ENCODE results near the gene CLPSL1. TPM values are rescaled to one million over a fixed set of nuclear protein-coding genes. Genes with fewer than 3 reads are reported as not detected.

Gene CLPSL1
- total RNA-seq, 4 donors from 2014 or later, result not detected

GRCh38 chr6:35757456-35758123 is 23.2 kb upstream of the CLPSL1 start:
- H3K4me1 ChIP-seq, result no peaks in the 10 kb centered on the region
- peaks cover 27% of the 10 kb centered on the region for H3K27me3 ChIP-seq
- H3K27ac ChIP-seq, result no peak overlapping the region
- H3K36me3 ChIP-seq, result no peaks in the 10 kb centered on the region
- no peak for DNase-seq (ENCODE audit: low spot score in 2 of 2)
- TF ChIP-seq CTCF (IDR thresholded peaks at IDR 0.05) (no peak), EP300 (IDR thresholded peaks at IDR 0.05) (no peak), POLR2A (IDR thresholded peaks at IDR 0.05) (no peak), POLR2AphosphoS5 (IDR thresholded peaks at IDR 0.05) (no peak)
- no peaks in the 10 kb centered on the region for H3K9me3 ChIP-seq
- 63% methylated on average over 10 of the region's 10 CpGs for WGBS
- H3K4me3 ChIP-seq, result no peak overlapping the region

GRCh38 chr6:35759426-35759825 is 21.4 kb upstream of the CLPSL1 start:
- peaks cover 43% of the 10 kb centered on the region for H3K27me3 ChIP-seq
- no peak for TF ChIP-seq EP300 (IDR thresholded peaks at IDR 0.05)
- no peak for TF ChIP-seq POLR2A (IDR thresholded peaks at IDR 0.05)
- no peak for TF ChIP-seq CTCF (IDR thresholded peaks at IDR 0.05)
- TF ChIP-seq POLR2AphosphoS5 (IDR thresholded peaks at IDR 0.05), result no peak
- no peak overlapping the region for H3K27ac ChIP-seq
- no peak for DNase-seq (ENCODE audit: low spot score in 2 of 2)
- H3K4me1 ChIP-seq, result peaks cover 5% of the 10 kb centered on the region
- no peak overlapping the region for H3K4me3 ChIP-seq
- WGBS, result 73% methylated on average over 3 of the region's 3 CpGs
- no peaks in the 10 kb centered on the region for H3K36me3 ChIP-seq
- no peaks in the 10 kb centered on the region for H3K9me3 ChIP-seq

- Histone ChIP-seq H3K36me3 (no peaks in the 10 kb centered on the region), H3K9me3 (no peaks in the 10 kb centered on the region), H3K4me3 (no peak overlapping the region), H3K27ac (no peak overlapping the region), H3K27me3 (peaks cover 53% of the 10 kb centered on the region), H3K4me1 (peaks cover 6% of the 10 kb centered on the region)
- WGBS, result 83% methylated on average over 23 of the region's 23 CpGs
- DNase-seq (ENCODE audit: low spot score in 2 of 2), result no peak
- no peak for TF ChIP-seq POLR2AphosphoS5 (IDR thresholded peaks at IDR 0.05)
- no peak for TF ChIP-seq EP300 (IDR thresholded peaks at IDR 0.05)
- TF ChIP-seq CTCF (IDR thresholded peaks at IDR 0.05), result no peak
- no peak for TF ChIP-seq POLR2A (IDR thresholded peaks at IDR 0.05)
Measured at GRCh38 chr6:35765739-35766138, 15.1 kb upstream of the CLPSL1 start.

- WGBS, result 90% methylated on average over 4 of the region's 4 CpGs
- Histone ChIP-seq H3K36me3 (no peaks in the 10 kb centered on the region), H3K9me3 (no peaks in the 10 kb centered on the region), H3K4me3 (no peak overlapping the region), H3K27me3 (peaks cover 26% of the 10 kb centered on the region), H3K4me1 (peaks cover 3% of the 10 kb centered on the region), H3K27ac (no peak overlapping the region)
- no peak for DNase-seq (ENCODE audit: low spot score in 2 of 2)
- TF ChIP-seq EP300 (IDR thresholded peaks at IDR 0.05) (no peak), POLR2A (IDR thresholded peaks at IDR 0.05) (no peak), POLR2AphosphoS5 (IDR thresholded peaks at IDR 0.05) (no peak), CTCF (IDR thresholded peaks at IDR 0.05) (no peak)
Measured at GRCh38 chr6:35769211-35769610, 11.6 kb upstream of the CLPSL1 start.

GRCh38 chr6:35771343-35771627 is 9.5 kb upstream of the CLPSL1 start:
- H3K9me3 ChIP-seq, result no peaks in the 10 kb centered on the region
- WGBS, result 54% methylated on average over 5 of the region's 5 CpGs
- peaks cover 15% of the 10 kb centered on the region for H3K27me3 ChIP-seq
- H3K4me1 ChIP-seq, result peaks cover 2% of the 10 kb centered on the region
- no peak overlapping the region for H3K4me3 ChIP-seq
- no peak for DNase-seq (ENCODE audit: low spot score in 2 of 2)
- H3K27ac ChIP-seq, result no peak overlapping the region
- H3K36me3 ChIP-seq, result no peaks in the 10 kb centered on the region
- no peak for TF ChIP-seq POLR2AphosphoS5 (IDR thresholded peaks at IDR 0.05)
- TF ChIP-seq POLR2A (IDR thresholded peaks at IDR 0.05), result no peak
- TF ChIP-seq EP300 (IDR thresholded peaks at IDR 0.05), result no peak
- TF ChIP-seq CTCF (IDR thresholded peaks at IDR 0.05), result no peak
